NCI-H2227 (cell line): ENCODE data around the gene NR6A1.

Experiments used
- DNase-seq: peaks from one replicate; lab custom pipeline; 2025; ENCODE audit not compliant: unreplicated experiment; lab: John Stamatoyannopoulos, UW

Gene NR6A1

DNA sequence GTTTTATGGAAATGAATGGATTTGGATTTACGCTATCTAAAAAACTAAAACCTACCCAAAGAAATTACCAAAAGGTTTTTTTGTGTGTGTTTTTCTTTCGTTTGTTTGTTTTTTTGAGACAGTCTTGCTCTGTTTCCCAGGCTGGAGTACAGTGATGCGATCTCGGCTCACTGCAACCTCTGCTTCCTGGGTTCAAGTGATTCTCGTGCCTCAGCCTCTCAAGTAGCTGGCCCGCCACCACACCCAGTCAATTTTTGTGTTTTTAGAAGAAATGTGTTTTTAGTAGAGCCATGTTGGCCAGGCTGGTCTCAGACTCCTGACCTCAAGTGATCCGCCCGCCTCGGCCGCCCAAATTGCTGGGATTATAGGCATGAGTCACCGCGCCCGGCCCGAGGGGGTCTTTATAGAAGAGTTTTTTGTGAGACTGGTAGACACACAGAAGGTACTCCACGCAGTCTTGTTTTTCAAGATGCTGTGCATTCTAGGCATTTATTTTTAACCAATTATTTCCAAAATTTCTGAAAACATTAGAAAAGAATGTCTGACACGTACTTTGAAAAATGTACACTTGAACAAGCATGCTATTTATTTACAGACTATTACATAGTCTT lies 75.7 kb downstream of the NR6A1 start:
- DNase-seq, result no peak

DNA sequence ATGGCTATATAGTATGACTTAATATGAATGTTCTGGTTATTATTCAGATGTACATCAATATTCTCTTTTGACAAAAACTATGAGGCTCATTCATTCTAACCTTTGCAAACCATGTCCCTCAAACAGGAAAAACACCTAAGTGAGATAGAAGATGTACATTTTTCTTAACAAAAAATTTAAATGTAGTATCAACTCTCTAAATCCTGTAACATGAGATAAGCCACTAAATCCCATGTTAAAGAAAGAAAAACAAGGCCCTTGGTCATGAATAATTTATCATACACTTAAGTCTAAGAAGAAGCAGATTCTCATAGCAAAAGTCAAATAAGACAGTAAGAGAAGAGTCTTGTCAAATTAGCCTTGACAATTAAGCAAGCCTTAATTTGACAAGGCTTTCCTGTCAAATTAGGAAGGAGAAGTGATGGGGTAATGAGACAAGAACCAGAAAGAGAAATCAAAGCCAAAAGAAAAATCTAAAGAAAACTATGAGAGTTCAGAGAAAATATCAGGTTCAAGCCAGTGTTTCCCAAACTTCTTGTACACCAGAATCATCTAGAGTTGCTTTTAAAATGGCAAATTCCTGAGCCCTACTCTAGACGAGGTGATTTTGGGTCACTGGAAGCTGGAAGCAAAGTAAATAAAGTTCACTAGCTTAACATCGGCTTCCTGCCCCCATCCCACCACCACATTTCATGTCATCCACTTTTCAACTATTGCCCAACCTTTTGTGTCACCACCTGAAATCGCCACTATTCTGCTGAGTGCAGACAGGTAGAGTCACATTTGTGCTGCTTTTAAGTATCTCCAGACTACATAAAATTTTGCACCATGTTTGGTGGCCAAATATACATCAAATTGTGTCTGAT lies 76.5 kb downstream of the NR6A1 start:
- DNase-seq, result no peak

DNA sequence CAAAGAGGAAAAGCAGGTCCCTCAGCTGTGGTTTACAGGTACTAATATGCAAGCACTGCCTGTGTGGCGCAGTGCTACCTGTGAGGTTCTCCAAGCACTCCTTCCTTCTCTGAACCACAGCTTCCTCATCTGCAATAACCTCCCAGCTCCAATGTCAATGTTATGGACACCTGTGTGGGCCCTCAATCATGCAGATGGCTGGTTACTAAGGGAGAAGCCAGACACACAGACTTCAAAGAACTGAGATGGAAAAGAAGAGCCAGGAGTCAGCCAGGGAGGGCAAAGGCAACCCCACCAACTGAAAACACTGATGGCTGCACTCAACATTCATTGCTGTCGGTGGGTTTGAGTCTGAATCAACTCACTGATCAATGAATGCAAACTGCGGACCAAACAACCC lies 77.7 kb downstream of the NR6A1 start:
- no peak for DNase-seq

DNA sequence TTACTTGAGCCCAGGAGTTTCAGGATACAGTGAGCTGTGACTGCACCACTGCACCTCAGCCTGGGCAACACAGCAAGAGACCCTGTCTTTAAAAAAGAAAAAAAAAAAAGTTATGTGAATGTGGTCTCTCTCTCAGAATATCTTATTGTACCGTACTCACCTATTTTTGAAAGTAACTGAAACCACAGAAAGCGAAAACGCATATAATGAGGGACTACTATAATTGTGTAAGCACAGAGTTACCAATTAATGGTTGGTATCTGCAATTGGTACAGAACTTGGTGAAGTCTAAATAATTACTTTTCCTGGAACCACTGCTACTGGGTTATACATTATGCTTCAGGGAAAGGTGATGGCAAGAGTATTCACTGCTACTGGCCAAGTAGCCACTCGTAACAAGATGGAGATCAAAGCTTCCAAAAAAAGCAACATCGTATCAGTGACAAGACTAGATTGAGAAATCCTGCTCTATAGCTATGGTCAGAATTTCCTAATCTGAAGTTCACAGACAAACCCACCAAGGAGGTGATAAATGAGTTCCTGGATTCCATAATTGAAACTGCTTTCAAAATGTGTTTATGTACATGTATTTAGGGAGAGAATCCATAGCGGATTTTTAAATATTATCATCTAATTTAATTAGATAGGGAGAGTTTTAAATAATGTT lies 82.7 kb downstream of the NR6A1 start:
- no peak for DNase-seq

DNA sequence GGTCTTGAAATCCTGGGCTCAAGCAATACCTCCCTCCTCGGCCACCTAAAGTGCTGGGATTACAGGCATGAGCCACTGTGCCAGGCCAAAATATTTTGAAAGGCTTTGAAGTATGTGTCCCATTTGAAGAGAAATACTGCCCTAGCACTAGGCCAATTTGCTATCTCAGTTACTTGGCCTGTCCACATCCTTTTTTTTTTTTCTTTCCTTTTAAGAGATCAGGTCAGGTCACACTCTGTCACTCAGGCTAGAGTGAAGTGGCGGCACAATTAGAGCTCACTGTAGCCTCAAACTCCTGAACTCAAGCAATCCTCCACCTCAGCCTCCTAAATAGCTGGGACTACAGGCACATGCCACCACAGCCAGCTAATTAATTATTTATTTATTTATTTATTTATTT lies 84.2 kb downstream of the NR6A1 start:
- no peak for DNase-seq

DNA sequence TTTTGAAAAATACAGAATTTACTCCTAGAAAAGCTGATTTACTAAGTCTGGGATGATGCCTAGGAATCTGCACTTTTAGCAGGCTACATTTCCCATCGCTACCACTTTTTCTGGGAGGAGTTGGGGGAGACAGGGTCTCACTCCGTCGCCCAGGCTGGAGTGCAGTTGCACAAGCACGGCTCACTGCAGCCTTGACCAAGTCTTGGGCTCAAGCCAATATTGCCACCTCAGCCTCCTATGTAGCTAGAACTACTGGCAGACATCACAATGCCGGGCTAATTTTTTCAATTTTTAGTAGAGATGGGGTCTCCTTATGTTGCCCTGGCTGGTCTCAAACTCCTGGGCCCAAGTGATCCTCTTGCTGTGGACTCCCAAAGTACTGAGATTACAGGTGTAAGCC lies 85.9 kb downstream of the NR6A1 start:
- no peak for DNase-seq

DNA sequence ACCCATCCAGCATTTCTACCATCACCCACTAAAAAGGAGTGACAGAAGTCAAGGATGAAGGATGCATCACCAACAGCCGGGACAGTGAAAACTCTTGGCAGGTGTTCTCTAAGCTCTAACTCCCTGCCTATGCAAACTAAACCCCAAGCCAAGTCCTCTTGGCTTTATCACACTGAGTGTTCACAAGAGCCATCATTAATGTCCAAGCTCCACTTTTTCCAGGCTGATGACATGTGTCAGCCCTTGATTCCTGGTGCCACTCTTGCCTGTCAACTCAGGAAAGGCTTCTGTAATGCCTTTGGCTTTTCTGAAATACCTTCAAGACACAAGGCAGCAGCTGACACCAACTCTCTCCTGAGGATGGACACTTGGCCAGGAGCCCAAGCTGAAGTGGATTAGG lies 86.9 kb downstream of the NR6A1 start:
- no peak for DNase-seq

DNA sequence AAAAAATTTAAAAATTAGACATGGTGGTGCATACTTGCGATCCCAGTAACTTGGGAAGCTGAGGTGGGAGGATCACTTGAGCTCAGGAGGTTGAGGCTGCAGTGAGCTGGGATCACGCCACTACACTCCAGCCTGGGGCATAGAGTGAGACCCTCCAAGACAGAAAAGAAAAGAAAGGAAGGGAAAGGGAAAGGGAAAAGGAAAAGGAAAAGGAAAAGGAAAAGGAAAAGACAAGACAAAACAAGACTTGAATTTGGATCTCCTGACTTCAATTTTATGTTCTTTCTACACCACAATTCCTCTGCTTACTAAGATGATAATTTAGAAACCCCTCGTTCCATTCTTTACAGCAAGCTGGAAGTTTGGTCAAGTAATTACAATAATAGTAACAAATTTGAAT lies 88.1 kb downstream of the NR6A1 start:
- DNase-seq, result no peak

DNA sequence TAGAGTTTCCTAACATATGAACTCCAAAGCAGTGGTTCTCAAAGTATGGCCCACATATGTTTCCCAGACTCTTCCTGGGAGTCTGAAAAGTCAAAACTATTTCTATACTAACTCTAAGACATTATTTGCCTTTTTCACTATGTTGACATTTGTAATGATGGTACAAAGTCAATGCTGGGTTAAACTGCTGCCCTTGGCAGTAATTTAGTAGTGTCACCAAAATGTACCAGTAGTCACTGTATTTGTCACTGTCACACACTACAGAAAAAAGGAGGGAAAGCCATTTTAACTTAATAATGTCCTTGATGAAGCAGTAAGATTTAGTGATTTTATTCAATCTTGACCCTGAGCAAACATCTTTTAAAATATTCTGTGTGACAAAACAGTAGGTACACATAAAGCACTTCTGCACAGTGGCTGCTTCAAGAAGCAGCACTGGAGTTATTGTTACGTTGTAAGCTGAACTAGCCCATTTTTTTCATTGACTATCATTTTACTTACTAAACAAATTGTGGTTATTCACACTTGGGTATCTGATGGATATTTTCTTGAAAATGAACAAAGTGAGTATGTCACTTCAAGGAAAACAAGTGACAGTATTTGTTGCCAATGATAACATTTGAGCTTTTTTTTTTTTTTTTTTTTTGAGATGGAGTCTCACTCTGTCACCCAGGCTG lies 90.3 kb downstream of the NR6A1 start:
- no peak for DNase-seq

DNA sequence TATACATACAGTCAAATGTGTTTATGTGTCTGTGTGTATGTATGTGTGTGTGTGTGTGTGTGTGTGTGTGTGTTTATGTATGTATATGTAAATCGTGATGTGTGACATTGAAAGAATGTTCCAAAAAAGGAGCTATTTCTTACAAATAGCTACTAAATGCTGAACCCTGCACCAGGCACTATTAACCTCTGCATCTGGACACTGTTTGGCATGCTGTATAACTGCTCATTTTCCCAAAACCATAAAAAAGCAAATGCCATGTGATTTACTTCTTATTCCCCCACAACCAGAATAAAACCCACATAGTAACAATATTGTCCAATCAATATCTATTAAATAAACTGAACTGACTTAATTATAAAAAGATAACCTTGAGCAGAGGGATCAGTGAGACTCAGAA lies 91.1 kb downstream of the NR6A1 start:
- no peak for DNase-seq

DNA sequence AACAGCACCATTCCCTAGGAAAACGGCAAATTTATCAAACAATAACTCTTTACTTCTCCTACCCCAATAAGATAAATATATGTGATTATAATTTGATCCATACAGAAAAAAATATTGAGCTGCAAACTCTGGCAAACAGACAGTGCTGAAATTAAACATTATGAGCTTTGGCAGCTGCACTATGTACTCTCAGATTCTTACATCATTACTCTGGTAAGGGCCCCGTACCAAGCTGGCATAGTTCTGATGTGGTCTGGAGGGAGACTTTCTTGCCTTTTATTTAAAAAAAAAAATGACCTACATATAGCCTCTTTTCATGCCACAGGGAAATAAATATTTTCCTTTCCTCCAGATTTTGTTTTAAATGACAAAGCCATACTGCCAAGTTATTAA lies 95.0 kb downstream of the NR6A1 start:
- no peak for DNase-seq

DNA sequence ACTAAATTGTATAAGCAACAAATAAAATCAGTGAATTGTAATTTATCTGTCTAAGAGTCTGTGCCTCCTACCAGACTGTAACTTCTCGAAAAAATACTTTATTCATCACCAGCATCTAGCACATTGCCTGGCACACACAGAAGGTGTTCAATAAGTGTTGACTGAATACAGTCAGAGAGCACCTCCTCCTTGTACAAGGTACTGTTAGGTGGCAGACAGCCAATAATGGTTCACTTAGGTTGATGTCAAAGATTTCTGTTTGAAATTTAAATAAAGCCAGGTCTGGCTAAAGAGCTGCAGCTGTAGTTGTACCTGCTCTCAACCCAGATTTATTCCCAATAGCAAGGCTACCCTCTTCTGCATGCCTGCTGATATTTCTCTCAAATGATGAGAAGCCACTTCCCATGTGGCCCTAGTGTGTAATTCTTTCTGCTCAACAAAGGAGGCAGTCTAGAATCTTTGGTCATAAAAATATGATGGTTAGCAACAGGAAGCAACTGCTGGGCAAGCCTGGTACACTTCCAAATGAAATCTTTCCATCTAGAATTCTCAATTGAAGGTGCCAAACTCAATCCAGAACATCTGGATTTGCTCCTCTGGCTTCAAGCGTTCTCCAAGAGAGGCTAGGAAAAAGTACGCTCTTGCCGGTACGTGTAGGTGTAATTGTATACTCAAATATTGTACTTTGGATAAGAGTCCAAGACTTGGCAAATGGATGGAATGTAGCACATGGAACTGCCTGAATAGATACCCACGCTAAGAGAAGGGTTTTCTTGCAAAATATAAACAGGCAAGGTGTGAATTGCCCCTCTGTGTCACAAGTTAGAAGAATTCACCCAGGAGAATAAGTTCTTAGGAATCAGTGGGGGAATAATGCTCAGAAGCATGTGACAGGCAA lies 95.6 kb downstream of the NR6A1 start:
- no peak for DNase-seq

DNA sequence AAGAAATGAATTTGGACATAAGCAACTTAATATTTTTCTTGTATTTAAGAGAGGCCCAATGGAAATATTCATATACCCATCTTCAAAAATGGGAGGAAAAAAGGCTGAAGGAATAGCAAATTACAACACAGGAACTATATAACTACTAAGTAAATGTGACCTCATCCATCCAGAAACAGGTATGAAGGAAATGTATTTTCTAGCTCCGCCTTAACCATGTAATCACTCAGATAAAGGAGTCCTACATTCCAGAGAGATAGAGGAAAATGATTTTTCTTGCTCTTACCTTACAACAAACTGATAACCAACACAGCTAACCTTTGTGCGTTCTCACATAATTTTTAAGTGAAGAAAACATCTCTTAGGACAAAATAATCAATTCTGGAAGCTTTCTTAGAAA lies 96.5 kb downstream of the NR6A1 start:
- DNase-seq, result no peak

DNA sequence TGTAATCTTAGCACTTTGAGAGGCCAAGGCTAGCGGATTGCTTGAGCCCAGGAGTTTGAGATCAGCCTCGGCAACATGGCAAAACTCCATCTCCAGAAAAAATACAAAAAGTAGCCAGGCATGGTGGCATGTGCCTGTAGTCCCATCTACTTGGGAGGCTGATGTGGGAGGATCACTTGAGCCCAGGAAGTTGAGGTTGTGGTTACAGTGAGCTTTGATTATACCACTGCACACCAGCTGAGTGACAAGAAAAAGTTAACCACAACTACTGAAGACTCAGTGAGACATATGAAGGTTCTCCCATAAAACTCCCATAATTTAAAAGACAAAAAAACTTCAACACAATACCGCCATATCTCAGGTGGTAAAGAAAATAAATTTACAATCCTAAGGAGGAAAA lies 98.0 kb downstream of the NR6A1 start:
- no peak for DNase-seq

DNA sequence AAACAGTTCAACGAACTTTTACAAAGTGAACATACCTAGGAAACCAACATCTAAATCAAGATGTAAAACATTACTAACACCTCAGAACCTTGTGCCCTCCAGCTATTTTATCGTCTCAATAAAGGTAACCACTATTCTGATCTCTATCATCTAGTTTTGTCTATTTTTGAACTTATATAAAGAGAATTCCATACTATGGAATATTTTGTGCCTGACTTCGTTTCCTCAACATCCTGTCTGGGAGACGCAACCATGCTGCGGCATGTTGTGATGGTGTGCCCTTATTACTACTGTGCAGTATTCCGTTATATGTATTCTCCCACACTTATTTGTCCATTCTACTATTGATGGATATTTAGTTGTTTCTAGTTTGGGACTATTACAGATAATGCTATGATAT lies 99.2 kb downstream of the NR6A1 start:
- no peak for DNase-seq

DNA sequence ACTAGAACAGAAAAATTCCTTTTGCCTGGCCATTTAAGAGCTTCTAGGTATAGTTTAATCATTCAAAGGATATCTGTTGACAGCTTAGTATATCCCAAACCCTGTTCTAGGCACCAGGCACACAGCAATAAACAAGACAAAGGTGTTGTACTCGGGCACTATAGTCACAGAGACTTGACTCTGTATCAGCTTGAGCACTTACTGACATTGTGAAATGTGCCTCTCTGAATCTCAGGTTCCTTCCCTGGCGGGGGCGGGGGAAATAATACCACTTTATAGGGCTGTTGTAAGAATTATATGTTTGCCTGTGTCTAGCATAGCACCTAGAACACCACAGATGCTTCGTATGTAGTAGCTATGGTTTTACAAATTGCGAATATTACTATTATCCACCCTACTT lies 104.5 kb downstream of the NR6A1 start:
- DNase-seq, result no peak

DNA sequence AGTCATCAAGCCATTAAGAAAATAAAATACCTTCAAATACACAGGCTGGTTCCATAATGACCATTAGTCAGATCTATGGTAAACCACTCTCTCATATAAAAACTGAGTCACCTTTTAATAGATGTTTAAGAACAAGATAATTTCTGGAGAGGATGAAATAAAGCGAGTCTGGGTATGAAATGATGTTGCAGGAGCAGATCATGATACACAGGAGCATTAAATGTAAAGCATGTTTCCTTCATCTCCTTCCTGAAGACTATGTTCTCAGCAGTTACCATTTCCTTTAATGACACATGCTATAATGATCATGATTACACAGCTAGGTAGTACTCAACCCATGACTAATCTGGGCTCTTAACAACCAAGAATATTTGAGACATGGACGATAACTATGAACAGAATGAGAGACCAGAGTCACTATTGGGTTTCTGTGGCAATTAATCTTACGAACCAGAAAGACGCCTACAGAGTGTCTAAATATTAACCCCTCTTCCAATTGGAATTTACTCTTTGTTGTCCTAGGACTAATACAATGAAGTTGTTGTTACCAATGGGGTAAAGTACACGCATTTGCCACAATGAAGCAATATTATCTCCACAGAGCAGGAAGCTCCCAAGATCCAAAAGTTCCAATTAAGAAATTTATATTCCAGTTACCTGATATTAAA lies 105.6 kb downstream of the NR6A1 start:
- DNase-seq, result no peak

DNA sequence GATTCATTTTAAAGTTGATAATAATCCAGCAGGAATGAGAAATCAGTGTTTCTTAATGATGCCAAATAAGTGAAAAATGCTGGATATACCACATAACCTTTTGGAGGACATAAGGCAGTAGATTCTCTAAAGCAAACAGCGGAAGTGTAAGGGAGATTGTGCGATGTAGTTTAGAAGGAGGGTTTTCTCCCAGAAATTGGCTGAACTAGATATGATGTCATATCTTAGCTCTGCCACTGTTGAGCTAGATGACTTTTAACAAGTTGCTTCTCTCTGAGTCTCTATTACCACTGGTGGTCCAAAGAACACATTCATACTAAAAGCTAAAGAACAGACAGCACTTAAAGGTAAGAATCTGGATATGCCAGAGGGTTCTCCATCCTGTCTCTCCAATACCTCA lies 107.0 kb downstream of the NR6A1 start:
- no peak for DNase-seq

DNA sequence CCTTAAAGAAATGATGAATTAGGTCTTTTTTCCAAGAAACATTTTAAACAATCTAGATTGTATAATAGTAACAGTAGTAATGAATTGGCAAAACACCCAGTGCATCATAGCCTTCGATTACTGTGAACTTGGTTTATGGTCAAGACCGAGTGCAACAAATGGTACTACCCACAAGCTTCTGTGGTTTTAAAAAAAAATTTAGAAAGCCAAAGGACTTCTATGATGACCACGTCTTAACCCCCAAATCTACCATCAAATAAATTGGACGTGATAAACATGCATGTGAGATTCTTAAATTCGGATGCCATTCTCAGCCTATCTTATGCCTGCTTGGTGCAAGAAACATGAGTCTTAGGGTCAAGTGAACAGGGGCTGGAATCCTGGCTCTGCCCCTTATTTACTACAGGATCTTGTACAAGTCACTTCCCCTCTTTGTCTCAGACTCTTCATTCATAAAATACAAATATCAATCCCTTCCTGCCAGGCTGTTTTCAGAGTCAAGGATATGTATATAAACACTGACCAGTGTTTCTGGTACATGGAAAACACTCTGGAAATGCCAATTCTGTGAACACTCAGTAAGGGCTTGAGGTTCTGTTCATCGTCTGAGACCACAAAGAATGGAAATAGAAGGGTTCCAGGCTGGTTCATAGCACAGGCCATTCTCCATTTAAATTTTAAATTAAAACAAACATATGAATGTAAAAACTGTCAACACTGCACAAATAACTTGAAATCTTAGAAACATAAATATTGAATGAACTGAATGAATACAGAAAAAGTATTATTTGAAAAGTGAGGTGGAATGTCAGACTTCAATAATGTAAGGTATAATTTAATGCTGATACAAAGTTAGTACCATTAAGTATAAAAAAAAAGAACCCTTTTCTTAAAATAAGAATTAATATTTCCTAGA lies 107.8 kb downstream of the NR6A1 start:
- no peak for DNase-seq
